ENCODE measurements around the gene HARS1. TPM values are rescaled to one million over a fixed set of nuclear protein-coding genes. Genes with fewer than 3 reads are reported as not detected.

Gene HARS1
- total and polyA plus RNA-seq, 10 donors, result 38.4 to 53.9 (median 46.1) TPM

GRCh38 chr5:140707812-140708211 is 16.6 kb upstream of the HARS1 start:
- no peak overlapping the region for H3K27ac ChIP-seq
- intact Hi-C loops (cut with DNase I; ENCODE audit: low total_unique reads), result loop anchor here (10.0 kb wide), 1 partner anchor 53 kb away; no protein-coding TSS in a partner anchor

GRCh38 chr5:140700177-140701144 is 9.3 kb upstream of the HARS1 start, which contains the start of gene ZMAT2:
Gene ZMAT2, plus strand, starts transcription at chr5:140700447. Its CDS starts 14 bp downstream, at chr5:140700461.
- peaks cover 2 to 89% (median 77%) of the 10 kb centered on the region in 6 donors for H3K36me3 ChIP-seq
- H3K9me3 ChIP-seq, result no peaks in the 10 kb centered on the region
- H3K27ac ChIP-seq, result peak within 1 kb of the TSS; percentile 68 to 90 (median 80)
- peak; percentile 97 for DNase-seq
- TF ChIP-seq CTCF (IDR thresholded peaks at IDR 0.05 in 8 of 11, conservative IDR thresholded peaks at IDR 0.05 in 3 of 11), result peak in 1 of 11 experiments; percentile 8
- TF ChIP-seq POLR2A (IDR thresholded peaks at IDR 0.05), result peak in 2 of 3 donors; percentile 12 to 80
- peak; percentile 56 to 99 (median 90) for TF ChIP-seq POLR2AphosphoS5 (IDR thresholded peaks at IDR 0.05)
- H3K4me3 ChIP-seq, result peak within 1 kb of the TSS; percentile 66 to 92 (median 86)
- peaks cover 10 to 38% (median 29%) of the 10 kb centered on the region in 6 donors for H3K4me1 ChIP-seq
- 1 to 2% (median 1%) methylated on average over 39 to 44 of the region's 44 CpGs for WGBS, 5 donors
- intact Hi-C loops (cut with DNase I; ENCODE audit: low total_unique reads), result loop anchor here (10.0 kb wide), 1 partner anchor 46 kb away; no protein-coding TSS in a partner anchor
- no peaks in the 10 kb centered on the region for H3K27me3 ChIP-seq (replicated peaks in 1 of 7)

More at GRCh38 chr5:140707812-140708211, 16.6 kb upstream of the HARS1 start:
- Histone ChIP-seq H3K36me3 (peaks cover 0 to 51% (median 40%) of the 10 kb centered on the region in 6 donors), H3K27me3 (replicated peaks in 1 of 7) (no peaks in the 10 kb centered on the region), H3K9me3 (no peaks in the 10 kb centered on the region), H3K4me3 (no peak overlapping the region), H3K4me1 (peaks cover 0 to 24% (median 12%) of the 10 kb centered on the region in 6 donors)
- WGBS, 5 donors, result 83 to 97% (median 93%) methylated on average over 4 of the region's 4 CpGs
- TF ChIP-seq POLR2A (IDR thresholded peaks at IDR 0.05) (no peak), CTCF (IDR thresholded peaks at IDR 0.05 in 8 of 11, conservative IDR thresholded peaks at IDR 0.05 in 3 of 11) (no peak), POLR2AphosphoS5 (IDR thresholded peaks at IDR 0.05) (no peak)
- DNase-seq, result no peak

- Histone ChIP-seq H3K36me3 (peaks cover 2 to 80% (median 64%) of the 10 kb centered on the region in 6 donors), H3K27ac (no peak overlapping the region), H3K27me3 (replicated peaks in 1 of 7) (no peaks in the 10 kb centered on the region), H3K9me3 (no peaks in the 10 kb centered on the region), H3K4me1 (peaks cover 15 to 52% (median 40%) of the 10 kb centered on the region in 6 donors), H3K4me3 (no peak overlapping the region)
- no peak for TF ChIP-seq POLR2A (IDR thresholded peaks at IDR 0.05)
- no peak for TF ChIP-seq CTCF (IDR thresholded peaks at IDR 0.05 in 8 of 11, conservative IDR thresholded peaks at IDR 0.05 in 3 of 11)
- TF ChIP-seq POLR2AphosphoS5 (IDR thresholded peaks at IDR 0.05), result no peak
- DNase-seq, result no peak
- 94 to 100% (median 96%) methylated on average over 3 to 4 of the region's 4 CpGs for WGBS, 5 donors
- intact Hi-C loops (cut with DNase I; ENCODE audit: low total_unique reads), result no loop called here
Measured at GRCh38 chr5:140696891-140697492, 5.8 kb upstream of the HARS1 start.

All from spleen (tissue), 11 donors.